ENCODE measurements around the gene LENG1.

GRCh38 chr19:54197121-54197520 lies 37.6 kb upstream of the LENG1 start:
- TF ChIP-seq, protein P1, sequence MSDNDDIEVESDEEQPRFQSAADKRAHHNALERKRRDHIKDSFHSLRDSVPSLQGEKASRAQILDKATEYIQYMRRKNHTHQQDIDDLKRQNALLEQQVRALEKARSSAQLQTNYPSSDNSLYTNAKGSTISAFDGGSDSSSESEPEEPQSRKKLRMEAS (IDR thresholded peaks at IDR 0.05; ENCODE audit: low read depth, low read length), result no peak
- TF ChIP-seq CTCF (IDR thresholded peaks at IDR 0.05; ENCODE audit: low read depth, low read length), result no peak
